GM23248 (cell line): ENCODE data around the gene ZNF597. TPM values are rescaled to one million over a fixed set of nuclear protein-coding genes. Genes with fewer than 3 reads are reported as not detected.

Experiments
- DNase-seq: peaks from one replicate; pipeline ENCODE4 v3.0.0-alpha.2; 2015
- H2AFZ ChIP-seq: fragments of 200-600 bp; sonication (generic); 2 replicates; pipeline ENCODE4 v1.6.1; 2016; ENCODE audit warnings: antibody characterized with exemption
- H3F3A ChIP-seq: fragments of 200-600 bp; sonication (generic); 2 replicates; pipeline ENCODE4 v1.6.1; 2016; ENCODE audit warnings: mild to moderate bottlenecking, antibody characterized with exemption, mixed run types; ENCODE audit not compliant: insufficient read depth
- H3K27ac ChIP-seq: fragments of 200-600 bp; sonication (generic); 2 replicates; pipeline ENCODE4 v1.5.1; 2016; ENCODE audit warnings: mild to moderate bottlenecking
- H3K27me3 ChIP-seq: fragments of 200-600 bp; sonication (generic); replicated peaks from 2 replicates; pipeline ENCODE4 v1.6.1; 2016; ENCODE audit warnings: mild to moderate bottlenecking; ENCODE audit not compliant: insufficient read depth
- H3K36me3 ChIP-seq: fragments of 200-600 bp; sonication (generic); 2 replicates; pipeline ENCODE4 v1.6.1; 2016; ENCODE audit warnings: low read depth, mild to moderate bottlenecking
- H3K4me1 ChIP-seq: fragments of 200-600 bp; sonication (generic); 2 replicates; pipeline ENCODE4 v1.6.1; 2016; ENCODE audit warnings: mild to moderate bottlenecking; ENCODE audit not compliant: insufficient read depth
- H3K4me2 ChIP-seq: fragments of 200-600 bp; sonication (generic); one replicate; pipeline ENCODE4 v1.6.1; 2016; ENCODE audit warnings: mild to moderate bottlenecking; ENCODE audit not compliant: unreplicated experiment
- H3K4me3 ChIP-seq: fragments of 200-600 bp; sonication (generic); 2 replicates; pipeline ENCODE4 v1.5.1; 2016; ENCODE audit warnings: mild to moderate bottlenecking
- H3K79me2 ChIP-seq: fragments of 200-600 bp; sonication (generic); 2 replicates; pipeline ENCODE4 v1.6.1; 2016; ENCODE audit warnings: mild to moderate bottlenecking; ENCODE audit not compliant: insufficient read depth
- H3K9ac ChIP-seq: fragments of 200-600 bp; sonication (generic); 2 replicates; pipeline ENCODE4 v1.6.1; 2016; ENCODE audit warnings: mild to moderate bottlenecking
- H3K9me2 ChIP-seq: fragments of 200-600 bp; sonication (generic); 2 replicates; pipeline ENCODE4 v1.6.1; 2016; ENCODE audit warnings: mixed run types, mild to moderate bottlenecking, moderate library complexity; ENCODE audit not compliant: insufficient read depth
- H3K9me3 ChIP-seq: fragments of 200-600 bp; sonication (generic); one replicate; pipeline ENCODE4 v1.6.1; 2017; ENCODE audit warnings: low read depth
- H4K20me1 ChIP-seq: fragments of 200-600 bp; sonication (generic); 2 replicates; pipeline ENCODE4 v1.6.0; 2016; ENCODE audit not compliant: insufficient read depth
- EZH2 ChIP-seq: fragments of 200-600 bp; sonication (generic); IDR thresholded peaks from 2 replicates; pipeline ENCODE4 v1.6.1; 2018; ENCODE audit warnings: antibody characterized with exemption, mild to moderate bottlenecking; ENCODE audit not compliant: insufficient read depth, poor library complexity, severe bottlenecking
- EZH2phosphoT487 ChIP-seq: fragments of 200-600 bp; sonication (generic); IDR thresholded peaks from 2 replicates; pipeline ENCODE4 v1.6.1; 2018; ENCODE audit warnings: antibody characterized with exemption, moderate library complexity, mild to moderate bottlenecking, low read depth; ENCODE audit not compliant: insufficient read depth
- WGBS, 2 experiments: methylation state at CpG; one replicate each; pipeline ENCODE4 v1.1.6; 2015 to 2017; ENCODE audit warnings: low lambda C conversion rate in 2 of 2, low coverage in 1 of 2; ENCODE audit errors: missing lambda C conversion rate in 2 of 2; 5-methylcytosine and 5-hydroxymethylcytosine counted together
- in situ Hi-C: fragments of 300-500 bp; cut with MboI; formaldehyde crosslinking; loops from 2 replicates; pipeline ENCODE4 v1.15.0; 2020
- polyA plus RNA-seq: library from polyadenylated mRNA; unstranded; fragments of >200 nt; fragmentation: Nextera tagmentation; extraction: Ambion mirVana; gene quantifications from 2 replicates; pipeline ENCODE4 v1.2.1, GENCODE V29; 2016
- total RNA-seq: library from RNA; depleted of rRNA; stranded (reverse); fragments of >200 nt; shearing (Covaris generic); gene quantifications from 2 replicates; pipeline ENCODE4 v1.2.3, GENCODE V29; 2014

Gene ZNF597
- total and polyA plus RNA-seq, 2 experiments from 2014 or later: 2.2 to 3.2 TPM

DNA sequence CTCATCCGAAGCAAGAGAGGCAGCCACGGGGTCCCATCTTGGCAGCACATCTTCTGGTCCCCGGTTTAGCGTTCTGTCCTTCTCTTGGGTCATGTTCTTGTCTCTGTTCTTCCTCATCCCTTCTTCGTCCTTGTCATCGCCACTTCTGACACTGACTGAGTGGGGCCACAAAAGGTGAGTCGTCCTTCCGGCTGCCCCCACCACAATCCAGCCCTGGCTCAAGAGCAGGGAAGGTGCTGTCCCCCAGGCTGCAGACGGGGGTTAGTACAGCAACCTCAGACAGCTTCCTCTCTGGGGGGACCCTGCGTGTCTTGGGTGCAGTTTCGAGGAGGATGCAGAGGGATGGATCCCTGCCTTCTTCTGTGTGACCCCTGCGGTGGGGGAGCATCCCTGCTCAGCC, 22.0 kb upstream of the ZNF597 start:
- no peak for DNase-seq
- no peak overlapping the region for H3K4me3 ChIP-seq
- no peak overlapping the region for H3K27ac ChIP-seq
- H3K9me2 ChIP-seq: no peaks in the 10 kb centered on the region
- H3K79me2 ChIP-seq: peaks cover 100% of the 10 kb centered on the region
- in situ Hi-C loops: no loop called here
- no peak overlapping the region for H2AFZ ChIP-seq
- WGBS, 2 experiments: 94 to 98% methylated on average over 9 to 12 of the region's 12 CpGs
- no peak for TF ChIP-seq EZH2phosphoT487
- H3K36me3 ChIP-seq: peaks cover 3% of the 10 kb centered on the region; the same call in 1 of the 2 replicates
- peaks cover 6% of the 10 kb centered on the region for H4K20me1 ChIP-seq
- no peaks in the 10 kb centered on the region for H3K9me3 ChIP-seq
- H3K4me2 ChIP-seq: no peak overlapping the region
- H3K4me1 ChIP-seq: peaks cover under 1% of the 10 kb centered on the region
- no peak overlapping the region for H3K9ac ChIP-seq
- H3F3A ChIP-seq: no peaks in the 10 kb centered on the region
- H3K27me3 ChIP-seq: no peaks in the 10 kb centered on the region

DNA sequence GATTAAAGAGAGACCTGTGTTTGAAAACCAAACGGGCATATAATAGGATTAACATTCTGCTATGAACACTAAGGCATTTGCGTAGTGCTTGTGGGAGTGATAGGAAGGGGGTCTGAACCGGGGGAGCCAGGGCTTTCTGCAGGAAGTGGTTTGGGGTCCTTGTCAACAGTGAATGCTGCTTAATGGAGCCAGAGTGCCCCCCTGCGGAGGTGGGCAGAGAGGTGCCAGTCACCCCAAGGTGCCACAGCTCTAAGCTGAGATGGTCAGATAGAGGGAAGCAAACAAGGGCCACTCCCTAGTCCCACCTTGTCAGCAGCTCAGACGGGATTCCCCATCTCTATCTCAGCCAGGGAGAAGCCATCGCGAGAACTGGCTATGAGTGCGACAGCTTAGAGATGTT, 17.8 kb upstream of the ZNF597 start:
- no peaks in the 10 kb centered on the region for H3K9me2 ChIP-seq
- no peak overlapping the region for H3K4me2 ChIP-seq

GRCh38 chr16:3460585-3460984, 17.3 kb upstream of the ZNF597 start:
- Histone ChIP-seq H4K20me1 (peaks cover 6% of the 10 kb centered on the region), H3K27me3 (no peaks in the 10 kb centered on the region), H3K9me2 (no peaks in the 10 kb centered on the region), H3K27ac (no peak overlapping the region), H3K9me3 (no peaks in the 10 kb centered on the region), H2AFZ (no peak overlapping the region), H3K4me3 (no peak overlapping the region), H3K79me2 (peaks cover 80% of the 10 kb centered on the region), H3F3A (peaks cover 27% of the 10 kb centered on the region), H3K4me2 (no peak overlapping the region), H3K9ac (no peak overlapping the region), H3K36me3 (peaks cover 3% of the 10 kb centered on the region; the same call in 1 of the 2 replicates), H3K4me1 (peaks cover 26% of the 10 kb centered on the region)
- TF ChIP-seq EZH2: no peak
- no peak for TF ChIP-seq EZH2phosphoT487
- WGBS, 2 experiments: 76 to 79% methylated on average over 8 of the region's 8 CpGs
- in situ Hi-C loops: no loop called here
- DNase-seq: no peak

More for the DNA sequence above, 17.8 kb upstream of the ZNF597 start:
- no peak overlapping the region for H2AFZ ChIP-seq
- no peaks in the 10 kb centered on the region for H3K9me3 ChIP-seq
- no peak for TF ChIP-seq EZH2phosphoT487
- TF ChIP-seq EZH2: no peak
- H3F3A ChIP-seq: peaks cover 26% of the 10 kb centered on the region
- H3K27me3 ChIP-seq: no peaks in the 10 kb centered on the region
- H3K4me3 ChIP-seq: no peak overlapping the region
- in situ Hi-C loops: no loop called here
- WGBS, 2 experiments: 87 to 91% methylated on average over 8 of the region's 8 CpGs
- H3K79me2 ChIP-seq: peaks cover 86% of the 10 kb centered on the region
- H3K9ac ChIP-seq: no peak overlapping the region
- peaks cover 6% of the 10 kb centered on the region for H4K20me1 ChIP-seq
- H3K27ac ChIP-seq: no peak overlapping the region
- H3K36me3 ChIP-seq: peaks cover 3% of the 10 kb centered on the region; the same call in 1 of the 2 replicates
- DNase-seq: no peak
- H3K4me1 ChIP-seq: peaks cover 24% of the 10 kb centered on the region

- Histone ChIP-seq H3K27me3 (no peaks in the 10 kb centered on the region), H3K9ac (no peak overlapping the region), H3K79me2 (peaks cover 76% of the 10 kb centered on the region), H3K4me1 (peaks cover 26% of the 10 kb centered on the region), H3K36me3 (peaks cover 3% of the 10 kb centered on the region; the same call in 1 of the 2 replicates), H3K4me3 (peak overlapping the region; percentile 90; the same call in 1 of the 2 replicates), H3K4me2 (peak overlapping the region; percentile 94), H2AFZ (no peak overlapping the region), H3K9me3 (no peaks in the 10 kb centered on the region), H3K27ac (peak overlapping the region; percentile 82; the same call in 1 of the 2 replicates), H3F3A (peaks cover 27% of the 10 kb centered on the region), H4K20me1 (peaks cover 6% of the 10 kb centered on the region), H3K9me2 (no peaks in the 10 kb centered on the region)
- 75 to 76% methylated on average over 7 of the region's 7 CpGs for WGBS, 2 experiments
- peak; percentile 12 for DNase-seq
- TF ChIP-seq EZH2 (no peak), EZH2phosphoT487 (no peak)
- in situ Hi-C loops: no loop called here
Observed at GRCh38 chr16:3460121-3460520, 16.8 kb upstream of the ZNF597 start.
